DOHH2 (cell line): ENCODE results near the gene AIDA.

Experiments
- H3F3A ChIP-seq: fragments of 200-600 bp; sonication (generic), shearing (Covaris generic); 2 replicates; pipeline ENCODE4 v1.6.0; 2016; ENCODE audit warnings: antibody characterized with exemption, mild to moderate bottlenecking; ENCODE audit not compliant: control insufficient read depth, insufficient read depth
- H3K27ac ChIP-seq: fragments of 200-600 bp; sonication (generic); 2 replicates; pipeline ENCODE4 v1.5.1; 2014; ENCODE audit warnings: low read depth, mild to moderate bottlenecking, low read length, moderate library complexity
- H3K27me3 ChIP-seq: fragments of 200-600 bp; sonication (generic); 2 replicates; pipeline ENCODE4 v1.6.1; 2014; ENCODE audit warnings: mild to moderate bottlenecking, low read length, mixed read lengths; ENCODE audit not compliant: control insufficient read depth
- H3K36me3 ChIP-seq: fragments of 200-600 bp; sonication (generic); 2 replicates; pipeline ENCODE4 v1.6.1; 2014; ENCODE audit warnings: mild to moderate bottlenecking, low read length, moderate library complexity, mixed read lengths; ENCODE audit not compliant: control insufficient read depth
- H3K4me1 ChIP-seq: fragments of 200-600 bp; sonication (generic); 2 replicates; pipeline ENCODE4 v1.6.1; 2014; ENCODE audit warnings: mild to moderate bottlenecking, low read length, mixed read lengths; ENCODE audit not compliant: control insufficient read depth
- H3K4me2 ChIP-seq: fragments of 200-600 bp; sonication (generic); 2 replicates; pipeline ENCODE4 v1.6.0; 2014; ENCODE audit warnings: mild to moderate bottlenecking, low read length, moderate library complexity
- H3K4me3 ChIP-seq: fragments of 200-600 bp; sonication (generic); 2 replicates; pipeline ENCODE4 v1.5.1; 2014; ENCODE audit warnings: mild to moderate bottlenecking, low read length, mixed read lengths
- H3K79me2 ChIP-seq: fragments of 200-600 bp; sonication (generic); 2 replicates; pipeline ENCODE4 v1.6.1; 2014; ENCODE audit warnings: mild to moderate bottlenecking, low read length, mixed read lengths; ENCODE audit not compliant: control insufficient read depth
- H3K9me2 ChIP-seq: fragments of 200-600 bp; sonication (generic); replicated peaks from 2 replicates; pipeline ENCODE4 v1.6.1; 2014; ENCODE audit warnings: mild to moderate bottlenecking, low read length, mixed read lengths; ENCODE audit not compliant: control insufficient read depth
- H3K9me3 ChIP-seq: fragments of 200-600 bp; sonication (generic); 2 replicates; pipeline ENCODE4 v1.6.1; 2014; ENCODE audit warnings: antibody characterized with exemption, low read length, mixed read lengths; ENCODE audit not compliant: control insufficient read depth, insufficient read depth
- H4K20me1 ChIP-seq: fragments of 200-600 bp; sonication (generic); 2 replicates; pipeline ENCODE4 v1.6.0; 2014; ENCODE audit warnings: low read depth, mild to moderate bottlenecking, antibody characterized with exemption, low read length, moderate library complexity; ENCODE audit not compliant: control insufficient read depth, insufficient read depth
- CTCF ChIP-seq: fragments of 200-600 bp; sonication (generic); IDR thresholded peaks from one replicate; pipeline ENCODE4 v1.5.1; 2014; ENCODE audit warnings: antibody characterized with exemption, mild to moderate bottlenecking, low read depth, low read length; ENCODE audit not compliant: poor library complexity, severe bottlenecking
- EZH2phosphoT487 ChIP-seq: fragments of 200-600 bp; sonication (generic); IDR thresholded peaks from 2 replicates; pipeline ENCODE4 v1.6.1; 2017; ENCODE audit warnings: borderline replicate concordance, mild to moderate bottlenecking, antibody characterized with exemption, low read length, moderate library complexity, mixed read lengths

Gene AIDA

GRCh38 chr1:222644636-222644980, 67.7 kb downstream of the AIDA start:
- H3K9me2 ChIP-seq = no peaks in the 10 kb centered on the region
- peak overlapping the region; percentile 56; the same call in 1 of the 2 replicates for H3K27ac ChIP-seq

GRCh38 chr1:222643938-222644635, 68.2 kb downstream of the AIDA start:
- TF ChIP-seq EZH2phosphoT487 = no peak
- TF ChIP-seq CTCF = no peak
- Histone ChIP-seq H3K9me3 (no peaks in the 10 kb centered on the region), H4K20me1 (no peaks in the 10 kb centered on the region), H3F3A (peaks cover 7% of the 10 kb centered on the region; the same call in 1 of the 2 replicates), H3K4me2 (peak overlapping the region; percentile 86), H3K27ac (peak overlapping the region; percentile 56), H3K79me2 (peaks cover 17% of the 10 kb centered on the region), H3K4me3 (peak overlapping the region; percentile 94), H3K9me2 (no peaks in the 10 kb centered on the region), H3K4me1 (peaks cover 17% of the 10 kb centered on the region), H3K27me3 (no peaks in the 10 kb centered on the region), H3K36me3 (peaks cover 24% of the 10 kb centered on the region)

More at GRCh38 chr1:222644636-222644980, 67.7 kb downstream of the AIDA start:
- no peaks in the 10 kb centered on the region for H4K20me1 ChIP-seq
- peaks cover 17% of the 10 kb centered on the region for H3K4me1 ChIP-seq
- peaks cover 7% of the 10 kb centered on the region; the same call in 1 of the 2 replicates for H3F3A ChIP-seq
- peaks cover 17% of the 10 kb centered on the region for H3K79me2 ChIP-seq
- H3K9me3 ChIP-seq = no peaks in the 10 kb centered on the region
- H3K4me2 ChIP-seq = peak overlapping the region; percentile 86
- H3K27me3 ChIP-seq = no peaks in the 10 kb centered on the region
- H3K4me3 ChIP-seq = peak overlapping the region; percentile 94
- TF ChIP-seq EZH2phosphoT487 (no peak), CTCF (no peak)
- peaks cover 26% of the 10 kb centered on the region for H3K36me3 ChIP-seq

- H3K79me2 ChIP-seq = peaks cover 17% of the 10 kb centered on the region
- peaks cover 7% of the 10 kb centered on the region; the same call in 1 of the 2 replicates for H3F3A ChIP-seq
- TF ChIP-seq CTCF (no peak), EZH2phosphoT487 (no peak)
- H3K9me2 ChIP-seq = no peaks in the 10 kb centered on the region
- no peaks in the 10 kb centered on the region for H3K9me3 ChIP-seq
- peak overlapping the region; percentile 86 for H3K4me2 ChIP-seq
- H3K27me3 ChIP-seq = no peaks in the 10 kb centered on the region
- no peaks in the 10 kb centered on the region for H4K20me1 ChIP-seq
- peak overlapping the region; percentile 56 for H3K27ac ChIP-seq
- peaks cover 17% of the 10 kb centered on the region for H3K4me1 ChIP-seq
- H3K4me3 ChIP-seq = peak overlapping the region; percentile 94
- H3K36me3 ChIP-seq = peaks cover 19% of the 10 kb centered on the region
These were observed 68.7 kb downstream of the AIDA start for GRCh38 chr1:222643606-222643937.
